GM21576 (cell line): ENCODE results near the gene CUEDC1.
A peak's percentile ranks its signal among the peaks of the same experiment; 100 is the strongest.
"Not testable (repeated sequence)": the region's sequence is repeated elsewhere in the genome, so short reads cannot be mapped to it uniquely, and the experiment has no call there.

ENCODE experiments used
- ATAC-seq: cut with Tn5 transposase; IDR thresholded peaks from one replicate; pipeline ENCODE4 v1.9.1; 2021; ENCODE audit warnings: mild to moderate bottlenecking, moderate library complexity; ENCODE audit not compliant: unreplicated experiment

CUEDC1 gene

GRCh38 chr17:57986841-57987580, 31.8 kb upstream of the CUEDC1 start:
- peak; percentile 17 for ATAC-seq

GRCh38 chr17:57985675-57985974, 30.4 kb upstream of the CUEDC1 start:
- no peak for ATAC-seq

- ATAC-seq = no peak
These were observed 29.9 kb upstream of the CUEDC1 start for GRCh38 chr17:57984936-57985674.

- no peak for ATAC-seq
These were observed 29.2 kb upstream of the CUEDC1 start for GRCh38 chr17:57984261-57984890.

GRCh38 chr17:57983446-57983845, 28.2 kb upstream of the CUEDC1 start:
- no peak for ATAC-seq

- ATAC-seq = no peak
These were observed 27.4 kb upstream of the CUEDC1 start for GRCh38 chr17:57982452-57983170.

GRCh38 chr17:57980522-57980921, 25.3 kb upstream of the CUEDC1 start:
- ATAC-seq = no peak

- no peak for ATAC-seq
These were observed 23.9 kb upstream of the CUEDC1 start for GRCh38 chr17:57979076-57979475.

- ATAC-seq = no peak
These were observed 21.4 kb upstream of the CUEDC1 start for GRCh38 chr17:57976594-57976993.

- no peak for ATAC-seq
These were observed 19.8 kb upstream of the CUEDC1 start for GRCh38 chr17:57975044-57975443.

- ATAC-seq = not testable (repeated sequence)
These were observed 19.0 kb upstream of the CUEDC1 start for GRCh38 chr17:57974053-57974824.

- no peak for ATAC-seq
These were observed 16.9 kb upstream of the CUEDC1 start for GRCh38 chr17:57972151-57972550.

GRCh38 chr17:57971572-57971971, 16.4 kb upstream of the CUEDC1 start:
- ATAC-seq = no peak

- ATAC-seq = no peak
These were observed 15.5 kb upstream of the CUEDC1 start for GRCh38 chr17:57970710-57971109.

- ATAC-seq = no peak
These were observed 13.2 kb upstream of the CUEDC1 start for GRCh38 chr17:57968456-57968855.

GRCh38 chr17:57966875-57967274, 11.7 kb upstream of the CUEDC1 start:
- no peak for ATAC-seq

GRCh38 chr17:57966246-57966645, 11.0 kb upstream of the CUEDC1 start:
- ATAC-seq = no peak

- no peak for ATAC-seq
These were observed 10.4 kb upstream of the CUEDC1 start for GRCh38 chr17:57965521-57966160.

GRCh38 chr17:57963149-57963511, 7.9 kb upstream of the CUEDC1 start:
- no peak for ATAC-seq
